Ovary (tissue), 3 donors: ENCODE data around the gene ENTPD2.

Experiments used
- CTCF ChIP-seq, 3 donors: fragments of 450-650 bp in 2 of 3; fragments of 200-600 bp in 1 of 3; IDR thresholded peaks; one replicate each; pipeline versions ENCODE4 v1.5.1 to v1.8.0; 2016 to 2022; ENCODE audit warnings: antibody characterized with exemption in 3 of 3, mild to moderate bottlenecking in 1 of 3
- EP300 ChIP-seq: sonication (generic); formaldehyde crosslinking; IDR thresholded peaks from one replicate; pipeline ENCODE4 v1.6.1; 2017; ENCODE audit warnings: antibody characterized with exemption
- POLR2A ChIP-seq: fragments of 450-650 bp; IDR thresholded peaks from one replicate; pipeline ENCODE4 v1.6.1; 2017; ENCODE audit warnings: antibody characterized with exemption, mild to moderate bottlenecking, moderate library complexity
- donor health status: DM: no; HTN: no; CAD: no.

DNA sequence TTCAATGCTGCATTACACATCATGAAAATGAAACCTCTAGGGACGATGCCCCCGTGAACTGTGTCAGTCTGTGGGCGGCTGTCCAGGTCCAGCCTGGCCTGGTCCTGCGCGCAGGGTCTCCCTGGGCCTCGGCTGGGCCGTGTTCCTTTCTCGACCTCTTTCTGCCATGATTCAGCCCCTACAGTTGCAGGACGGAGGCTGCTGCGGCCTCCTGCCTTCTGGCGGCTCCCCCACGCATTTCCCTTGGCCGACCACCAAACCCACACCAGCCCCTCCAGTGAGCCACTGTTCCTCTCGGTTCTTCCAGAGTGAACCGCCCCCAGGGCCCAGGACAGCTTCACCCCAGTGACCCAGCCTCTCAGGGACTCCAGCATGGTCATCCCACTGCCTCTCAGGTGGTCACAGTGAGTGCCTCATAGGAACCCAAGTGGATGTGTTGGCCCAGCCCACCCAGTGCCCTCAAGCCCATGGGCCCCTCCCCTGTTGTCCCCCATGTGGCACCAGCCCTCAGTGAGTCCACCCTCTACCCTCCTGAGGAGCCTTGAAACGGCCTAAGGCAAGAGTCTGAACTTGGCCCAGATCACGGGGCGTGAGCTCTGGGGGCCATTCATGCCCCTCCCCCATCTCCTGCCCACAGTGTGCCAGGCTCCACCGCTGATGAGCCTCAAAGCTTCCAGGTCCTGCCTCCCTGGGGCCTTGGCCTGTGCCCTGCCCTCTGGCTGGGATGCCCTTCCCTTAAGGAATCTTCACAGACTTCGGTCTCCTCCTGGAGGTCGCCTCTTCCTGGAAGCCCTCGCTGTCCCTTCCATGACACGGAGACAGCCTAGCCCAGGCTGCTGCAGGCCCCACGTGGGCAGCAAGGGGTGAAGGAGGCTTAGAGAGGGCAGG is 47.5 kb downstream of the ENTPD2 start:
- TF ChIP-seq EP300: no peak
- TF ChIP-seq POLR2A: no peak
- no peak for TF ChIP-seq CTCF (IDR thresholded peaks at IDR 0.05)
